CD4-positive, alpha-beta T cell treated with Interleukin-17A for 4 hours (primary cell): ENCODE data around the gene BIRC5.
"Not testable (repeated sequence)": the region's sequence is repeated elsewhere in the genome, so short reads cannot be mapped to it uniquely, and the experiment has no call there.

ENCODE experiments used
- DNase-seq: peaks from one replicate; pipeline ENCODE4 v3.0.0-alpha.2; 2020; ENCODE audit warnings: mixed read lengths

The BIRC5 gene

GRCh38 chr17:78225088-78225865 is 11.2 kb downstream of the BIRC5 start:
- DNase-seq = no peak

GRCh38 chr17:78226055-78226758 is 12.2 kb downstream of the BIRC5 start:
- DNase-seq = no peak

- DNase-seq = no peak
Measured at GRCh38 chr17:78226759-78227454, 12.9 kb downstream of the BIRC5 start.

GRCh38 chr17:78227455-78227916 is 13.4 kb downstream of the BIRC5 start:
- no peak for DNase-seq

GRCh38 chr17:78228176-78228575 is 14.1 kb downstream of the BIRC5 start:
- DNase-seq = no peak

- no peak for DNase-seq
Measured at GRCh38 chr17:78230252-78230962, 16.4 kb downstream of the BIRC5 start.

GRCh38 chr17:78230996-78231935 is 17.2 kb downstream of the BIRC5 start, which contains the start of gene TMEM235:
TSS of gene TMEM235 (plus strand) at chr17:78231631. CDS start at chr17:78232024, 393 bp downstream.
- DNase-seq = no peak

- peak; percentile 41 for DNase-seq
Measured at GRCh38 chr17:78231991-78232858, 18.2 kb downstream of the BIRC5 start.

GRCh38 chr17:78232859-78233173 is 18.8 kb downstream of the BIRC5 start:
- no peak for DNase-seq

- no peak for DNase-seq
Measured at GRCh38 chr17:78233678-78234077, 19.6 kb downstream of the BIRC5 start.

GRCh38 chr17:78234261-78234865 is 20.3 kb downstream of the BIRC5 start:
- DNase-seq = no peak

- DNase-seq = not testable (repeated sequence)
Measured at GRCh38 chr17:78235022-78235421, 21.0 kb downstream of the BIRC5 start.

GRCh38 chr17:78235885-78236284 is 21.8 kb downstream of the BIRC5 start:
- no peak for DNase-seq

- DNase-seq = no peak
Measured at GRCh38 chr17:78236362-78237127, 22.5 kb downstream of the BIRC5 start.

GRCh38 chr17:78237401-78238012 is 23.5 kb downstream of the BIRC5 start:
- DNase-seq = no peak

GRCh38 chr17:78238823-78239488 is 24.9 kb downstream of the BIRC5 start:
- DNase-seq = no peak

GRCh38 chr17:78239489-78239931 is 25.5 kb downstream of the BIRC5 start:
- DNase-seq = no peak

GRCh38 chr17:78240012-78240655 is 26.1 kb downstream of the BIRC5 start:
- no peak for DNase-seq
